ENCODE measurements around the gene EGFR.

Gene EGFR

GRCh38 chr7:55180963-55181542 lies 162.2 kb downstream of the EGFR start:
- no peak for DNase-seq (ENCODE audit: extremely low read depth, low read depth)
- H3K4me3 ChIP-seq (replicated peaks; ENCODE audit: low read depth, low read length): no peak overlapping the region
- TF ChIP-seq, protein P1, sequence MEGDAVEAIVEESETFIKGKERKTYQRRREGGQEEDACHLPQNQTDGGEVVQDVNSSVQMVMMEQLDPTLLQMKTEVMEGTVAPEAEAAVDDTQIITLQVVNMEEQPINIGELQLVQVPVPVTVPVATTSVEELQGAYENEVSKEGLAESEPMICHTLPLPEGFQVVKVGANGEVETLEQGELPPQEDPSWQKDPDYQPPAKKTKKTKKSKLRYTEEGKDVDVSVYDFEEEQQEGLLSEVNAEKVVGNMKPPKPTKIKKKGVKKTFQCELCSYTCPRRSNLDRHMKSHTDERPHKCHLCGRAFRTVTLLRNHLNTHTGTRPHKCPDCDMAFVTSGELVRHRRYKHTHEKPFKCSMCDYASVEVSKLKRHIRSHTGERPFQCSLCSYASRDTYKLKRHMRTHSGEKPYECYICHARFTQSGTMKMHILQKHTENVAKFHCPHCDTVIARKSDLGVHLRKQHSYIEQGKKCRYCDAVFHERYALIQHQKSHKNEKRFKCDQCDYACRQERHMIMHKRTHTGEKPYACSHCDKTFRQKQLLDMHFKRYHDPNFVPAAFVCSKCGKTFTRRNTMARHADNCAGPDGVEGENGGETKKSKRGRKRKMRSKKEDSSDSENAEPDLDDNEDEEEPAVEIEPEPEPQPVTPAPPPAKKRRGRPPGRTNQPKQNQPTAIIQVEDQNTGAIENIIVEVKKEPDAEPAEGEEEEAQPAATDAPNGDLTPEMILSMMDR (IDR thresholded peaks at IDR 0.05; ENCODE audit: low read depth, low read length, missing control alignments): no peak

- no peak for DNase-seq (ENCODE audit: extremely low read depth, low read depth)
These were observed 162.9 kb downstream of the EGFR start for GRCh38 chr7:55181762-55182161.

GRCh38 chr7:55183897-55184296 lies 165.1 kb downstream of the EGFR start:
- no peak overlapping the region for H3K4me3 ChIP-seq (replicated peaks; ENCODE audit: low read depth, low read length)
- TF ChIP-seq, protein P1 (IDR thresholded peaks at IDR 0.05; ENCODE audit: low read depth, low read length, missing control alignments): no peak
- no peak for DNase-seq (ENCODE audit: extremely low read depth, low read depth)

More at GRCh38 chr7:55181762-55182161, 162.9 kb downstream of the EGFR start:
- TF ChIP-seq, protein P1 (IDR thresholded peaks at IDR 0.05; ENCODE audit: low read depth, low read length, missing control alignments): no peak
- no peak overlapping the region for H3K4me3 ChIP-seq (replicated peaks; ENCODE audit: low read depth, low read length)

GRCh38 chr7:55185321-55185802 lies 166.5 kb downstream of the EGFR start:
- TF ChIP-seq, protein P1 (IDR thresholded peaks at IDR 0.05; ENCODE audit: low read depth, low read length, missing control alignments): no peak
- DNase-seq (ENCODE audit: extremely low read depth, low read depth): no peak
- no peak overlapping the region for H3K4me3 ChIP-seq (replicated peaks; ENCODE audit: low read depth, low read length)

GRCh38 chr7:55185941-55186609 lies 167.3 kb downstream of the EGFR start:
- DNase-seq (ENCODE audit: extremely low read depth, low read depth): peak; percentile 75
- TF ChIP-seq, protein P1 (IDR thresholded peaks at IDR 0.05; ENCODE audit: low read depth, low read length, missing control alignments): no peak
- H3K4me3 ChIP-seq (replicated peaks; ENCODE audit: low read depth, low read length): no peak overlapping the region

DNA sequence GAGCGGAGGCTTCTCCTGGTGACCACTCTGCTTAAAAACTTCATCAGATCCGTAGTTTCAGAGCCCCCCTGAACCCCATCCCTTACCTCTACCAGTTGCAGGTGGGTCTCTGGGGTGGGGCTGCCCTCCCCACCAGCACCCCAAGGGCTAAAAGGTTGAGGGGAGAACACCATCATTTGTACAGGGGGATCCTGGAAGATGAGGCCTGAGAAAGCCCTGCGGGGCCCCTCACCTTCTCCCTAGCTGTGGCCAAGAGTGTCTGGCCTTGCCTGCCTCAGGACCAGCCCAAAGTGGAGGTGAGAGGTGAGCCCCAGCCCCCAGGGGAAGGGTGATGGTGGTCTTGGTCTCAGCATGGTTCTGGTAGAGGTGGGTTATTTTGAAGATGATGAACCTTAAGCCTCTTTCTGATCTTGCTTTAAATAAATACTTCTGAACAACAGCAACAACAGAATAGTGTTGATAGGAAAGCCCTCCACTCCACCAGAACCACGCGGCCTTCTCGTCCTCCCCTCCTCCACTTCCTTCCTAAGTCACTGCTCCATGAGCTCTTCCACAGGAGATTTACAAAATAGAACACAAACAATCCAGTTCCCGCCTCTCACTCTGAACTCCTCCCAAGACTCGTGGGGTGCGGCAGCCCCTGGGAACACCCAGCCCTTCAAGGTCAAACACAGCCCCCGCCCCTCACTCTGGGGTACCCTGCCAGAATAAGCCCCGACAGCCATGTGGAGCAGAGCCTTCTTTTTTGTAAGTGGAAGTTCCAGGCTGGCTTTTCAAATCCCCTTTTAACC lies 169.1 kb downstream of the EGFR start:
- H3K4me3 ChIP-seq (replicated peaks; ENCODE audit: low read depth, low read length): no peak overlapping the region
- TF ChIP-seq, protein P1 (IDR thresholded peaks at IDR 0.05; ENCODE audit: low read depth, low read length, missing control alignments): no peak
- DNase-seq (ENCODE audit: extremely low read depth, low read depth): no peak
